Central memory CD4-positive, alpha-beta T cell (primary cell): Measurements from ENCODE around the gene LSG1.
A peak's percentile ranks its signal among the peaks of the same experiment; 100 is the strongest.

Experiments
- DNase-seq: peaks from one replicate; pipeline ENCODE4 v3.0.0; 2022

Gene LSG1

DNA sequence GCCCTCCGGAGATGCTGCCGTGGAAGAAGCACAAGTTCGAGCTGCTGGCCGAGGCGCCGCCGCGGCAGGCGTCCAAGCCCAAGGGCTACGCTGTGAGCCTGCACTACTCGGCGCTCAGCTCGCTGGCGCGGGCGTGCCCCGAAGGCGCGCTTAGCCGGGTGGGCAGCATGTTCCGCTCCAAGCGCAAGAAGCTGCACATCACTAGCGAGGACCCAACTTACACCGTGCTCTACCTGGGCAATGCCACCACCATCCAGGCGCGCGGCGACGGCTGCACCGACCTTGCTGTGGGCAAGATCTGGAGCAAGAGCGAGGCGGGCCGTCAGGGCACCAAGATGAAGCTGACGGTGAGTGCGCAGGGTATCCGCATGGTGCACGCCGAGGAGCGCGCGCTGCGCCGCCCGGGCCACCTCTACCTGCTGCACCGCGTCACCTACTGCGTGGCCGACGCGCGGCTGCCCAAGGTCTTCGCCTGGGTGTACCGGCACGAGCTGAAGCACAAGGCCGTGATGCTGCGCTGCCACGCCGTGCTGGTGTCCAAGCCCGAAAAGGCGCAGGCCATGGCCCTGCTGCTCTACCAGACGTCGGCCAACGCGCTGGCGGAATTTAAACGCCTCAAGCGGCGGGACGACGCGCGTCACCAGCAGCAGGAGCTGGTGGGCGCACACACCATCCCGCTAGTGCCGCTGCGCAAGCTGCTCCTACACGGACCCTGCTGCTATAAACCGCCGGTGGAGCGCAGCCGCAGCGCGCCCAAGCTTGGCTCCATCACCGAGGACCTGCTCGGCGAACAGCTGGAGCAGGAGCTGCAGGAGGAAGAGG lies 15.0 kb upstream of the LSG1 start:
- peak; percentile 15 for DNase-seq

DNA sequence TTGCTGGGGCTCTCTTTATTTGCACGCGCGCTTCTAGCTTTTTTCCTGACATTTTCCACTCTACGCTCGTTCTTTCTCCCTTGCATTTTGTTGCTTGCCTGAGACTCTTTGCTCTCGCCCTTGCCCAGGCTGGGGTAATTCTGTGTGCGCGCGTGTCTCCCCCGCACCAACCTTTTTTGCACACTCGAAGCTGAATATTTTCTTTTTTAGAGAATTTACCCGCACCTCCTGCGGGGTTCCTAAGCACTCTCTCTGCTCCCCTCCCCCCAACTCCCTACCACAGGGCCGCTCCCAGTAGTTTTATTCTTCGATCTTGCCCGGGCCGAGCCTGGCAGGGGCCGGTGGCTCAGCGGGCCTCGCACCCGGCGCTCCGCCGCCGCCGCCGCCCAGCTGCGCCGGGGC lies 14.4 kb upstream of the LSG1 start:
- peak; percentile 3 for DNase-seq

DNA sequence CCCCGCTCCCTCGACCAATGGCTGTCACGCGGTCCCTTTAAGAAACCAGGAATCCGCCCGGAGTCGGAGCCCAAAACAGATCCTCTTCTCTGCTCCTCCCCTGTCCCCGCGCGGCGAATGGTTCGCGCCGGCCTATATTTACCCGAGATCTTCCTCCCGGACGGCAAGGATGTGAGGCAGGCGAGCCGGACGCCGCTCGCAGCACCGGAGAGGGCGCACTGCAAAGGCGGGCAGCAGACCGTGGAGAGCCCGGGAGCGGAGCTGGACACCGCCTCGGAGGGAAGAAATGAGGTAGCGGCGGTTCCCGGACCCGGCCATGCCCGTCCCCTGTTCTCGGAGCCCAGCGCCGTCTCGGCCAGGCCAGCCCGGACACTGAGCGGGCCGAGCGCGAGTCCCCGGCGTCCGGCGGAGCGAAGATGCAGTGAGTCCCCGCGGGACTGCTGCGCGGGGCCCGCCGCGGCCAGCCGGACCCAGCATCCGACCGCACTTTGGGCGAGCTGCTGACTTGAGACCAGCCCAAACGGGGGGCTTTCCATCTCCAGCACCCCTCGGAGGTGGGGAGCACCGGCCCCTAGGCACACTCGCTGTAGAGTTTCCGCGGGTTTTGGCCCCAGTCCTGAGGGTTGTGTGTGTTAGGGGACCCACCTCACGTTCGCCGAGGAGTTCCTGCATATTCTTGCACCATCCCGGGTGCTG lies 13.9 kb upstream of the LSG1 start, which contains the start of gene FAM43A:
Gene FAM43A, plus strand, starts transcription at position 166 of the 696 bp plus-strand sequence. CDS start 944 bp downstream, outside the sequence.
- DNase-seq: peak; percentile 49

DNA sequence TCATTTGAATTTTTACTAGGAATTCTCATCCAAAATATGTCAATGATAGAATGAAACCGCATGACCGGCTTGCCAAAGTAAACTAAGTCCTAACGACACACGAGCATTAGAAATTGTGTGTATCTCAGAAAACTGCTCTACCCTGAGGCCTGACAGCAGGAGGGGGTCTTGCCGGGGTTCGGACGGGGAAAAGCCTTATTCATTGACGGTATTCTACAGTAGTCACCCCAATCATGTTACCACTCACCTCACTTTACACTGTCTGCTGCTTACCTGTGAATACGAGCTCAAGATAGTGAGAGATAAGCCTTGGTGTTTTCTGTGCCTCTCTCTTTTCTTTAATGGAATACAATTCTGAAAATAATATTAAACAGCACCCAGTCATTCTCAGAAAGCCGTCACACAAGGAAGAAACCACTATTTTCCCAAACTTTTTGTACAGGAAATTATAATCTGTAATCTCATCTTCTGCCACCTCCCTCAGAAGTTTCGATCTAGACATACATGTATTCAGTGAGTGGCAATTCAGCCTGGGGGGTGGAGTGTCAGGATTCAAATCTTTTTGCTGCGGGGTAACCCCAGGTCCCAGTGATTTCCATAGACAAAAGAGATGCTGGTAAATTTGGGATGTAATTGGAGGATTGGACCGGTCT lies 13.2 kb upstream of the LSG1 start:
- DNase-seq: peak; percentile 6

GRCh38 chr3:194683380-194683779 lies 11.4 kb upstream of the LSG1 start:
- DNase-seq: no peak

GRCh38 chr3:194682694-194683310 lies 10.8 kb upstream of the LSG1 start:
- DNase-seq: peak; percentile 66

GRCh38 chr3:194682189-194682693 lies 10.2 kb upstream of the LSG1 start:
- DNase-seq: no peak

DNA sequence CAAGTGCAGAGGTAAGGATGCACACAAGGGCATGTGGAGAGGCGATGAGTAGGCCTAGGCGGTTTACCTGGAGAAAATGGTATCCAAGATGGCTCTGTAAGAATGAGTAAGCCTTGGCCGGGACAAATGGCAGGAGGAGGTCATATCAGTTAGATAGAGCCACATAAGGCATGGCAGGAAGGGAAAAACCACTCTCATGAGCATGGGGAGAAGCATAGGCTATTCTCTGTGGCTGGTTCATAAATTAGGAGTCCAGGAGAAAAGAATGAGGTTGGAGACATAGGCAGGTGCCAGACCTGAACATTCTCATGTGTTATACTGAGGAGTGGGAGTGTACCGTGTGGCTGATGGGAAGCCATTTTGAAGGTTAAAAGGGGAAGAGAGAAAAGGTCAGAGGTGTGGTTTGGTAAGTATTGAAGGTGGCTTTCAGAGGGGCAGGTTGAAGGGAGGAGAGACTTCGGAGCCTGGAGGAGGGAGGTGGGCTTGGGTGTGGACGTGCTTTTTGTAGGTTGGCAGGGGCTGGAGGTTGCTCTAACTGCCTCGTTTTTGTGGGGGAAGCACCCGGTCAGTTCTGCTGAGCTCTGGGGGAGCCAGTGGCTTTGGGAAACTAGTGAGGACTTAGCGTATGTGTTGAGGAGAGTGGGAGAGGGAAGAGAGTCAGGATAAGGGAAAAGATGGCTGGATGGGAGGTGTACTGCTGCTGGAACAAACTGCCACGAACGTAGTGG lies 9.1 kb upstream of the LSG1 start:
- DNase-seq: no peak

GRCh38 chr3:194676471-194676870 lies 4.5 kb upstream of the LSG1 start:
- no peak for DNase-seq

DNA sequence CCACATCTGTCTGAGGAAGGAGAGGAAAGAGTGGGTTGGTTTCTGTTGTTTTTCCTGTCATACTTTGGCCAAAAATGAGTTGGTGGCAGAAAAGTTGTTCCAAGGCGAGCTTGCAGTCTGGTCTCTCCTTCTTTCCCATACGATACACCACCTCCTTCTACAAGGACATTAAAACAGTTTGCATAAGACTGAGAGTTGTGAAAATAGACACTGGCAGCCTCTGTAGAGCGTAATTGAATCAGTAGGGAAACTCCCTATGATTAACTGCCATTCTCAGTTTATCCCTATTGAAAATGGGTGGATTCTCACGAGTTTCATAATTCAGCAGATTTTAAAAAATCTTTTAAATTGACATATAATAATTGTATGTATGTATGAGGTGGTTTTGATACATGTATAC lies 3.7 kb upstream of the LSG1 start:
- no peak for DNase-seq

DNA sequence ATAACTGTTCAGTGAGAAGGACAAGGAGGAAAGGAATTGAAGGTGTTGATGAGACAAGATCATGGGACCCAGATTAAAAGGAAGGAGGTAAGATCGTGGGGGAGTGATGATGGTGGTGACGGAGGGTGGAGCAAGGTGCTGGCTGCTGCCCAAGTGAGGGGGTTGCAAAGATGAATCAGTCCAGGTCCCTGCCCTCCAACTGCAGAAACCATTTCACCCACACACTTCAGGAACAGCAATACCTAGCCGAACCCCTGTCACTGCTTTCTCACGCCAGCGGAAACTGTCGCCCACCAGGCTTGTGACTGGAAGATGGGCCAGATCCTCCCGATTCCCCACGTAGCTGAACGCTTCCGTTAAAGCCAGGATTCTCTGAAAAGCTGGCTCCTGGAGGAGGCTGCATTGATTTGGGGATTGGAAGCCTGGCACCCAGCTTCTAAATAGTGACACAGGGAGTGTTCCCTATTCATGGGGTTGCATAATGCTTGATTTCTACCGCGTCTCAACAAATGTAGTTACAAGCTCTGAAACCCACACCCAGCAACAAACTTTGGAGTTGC lies 3.2 kb upstream of the LSG1 start:
- DNase-seq: no peak

- DNase-seq: no peak
Observed at GRCh38 chr3:194673761-194674160, 1.8 kb upstream of the LSG1 start.

DNA sequence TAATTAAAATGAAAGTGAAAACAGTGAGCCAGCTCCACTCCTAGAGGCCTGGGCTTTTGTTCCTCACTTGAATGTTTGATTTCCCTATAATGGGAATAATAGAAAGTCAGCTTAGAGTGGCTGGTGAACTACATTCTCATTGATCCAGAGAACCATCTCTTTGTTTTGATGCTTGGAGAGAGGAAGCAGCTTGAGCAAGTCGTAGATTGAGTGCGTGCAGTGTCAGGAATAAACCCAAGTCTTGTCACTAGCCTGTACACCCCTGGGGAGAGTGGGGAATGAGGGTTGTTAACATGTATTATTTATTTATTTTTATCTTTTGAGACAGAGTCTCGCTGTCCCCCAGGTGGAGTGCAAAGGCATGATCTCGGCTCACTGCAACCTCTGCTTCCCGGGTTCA lies 885 bp upstream of the LSG1 start:
- DNase-seq: no peak

- peak; percentile 47 for DNase-seq
Observed at GRCh38 chr3:194671511-194671899, 486 bp downstream of the LSG1 start.

DNA sequence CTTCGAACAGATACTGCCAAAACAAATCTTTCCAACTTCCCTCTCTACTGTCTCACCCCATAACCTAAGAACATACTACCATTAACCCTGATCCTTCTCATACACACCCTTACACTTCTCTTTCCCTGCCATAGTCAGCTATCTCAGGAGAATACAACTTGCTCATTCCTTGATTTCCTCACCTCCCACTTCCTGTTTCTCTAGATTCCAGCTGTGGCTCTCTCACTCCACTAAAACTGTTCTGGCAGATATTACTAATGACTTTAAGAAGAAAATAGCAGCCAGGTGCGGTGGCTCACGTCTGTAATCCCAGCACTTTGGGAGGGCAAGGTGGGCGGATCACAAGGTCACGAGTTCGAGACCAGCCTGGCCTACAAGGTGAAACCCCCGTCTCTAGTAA lies 4.6 kb downstream of the LSG1 start:
- DNase-seq: no peak

DNA sequence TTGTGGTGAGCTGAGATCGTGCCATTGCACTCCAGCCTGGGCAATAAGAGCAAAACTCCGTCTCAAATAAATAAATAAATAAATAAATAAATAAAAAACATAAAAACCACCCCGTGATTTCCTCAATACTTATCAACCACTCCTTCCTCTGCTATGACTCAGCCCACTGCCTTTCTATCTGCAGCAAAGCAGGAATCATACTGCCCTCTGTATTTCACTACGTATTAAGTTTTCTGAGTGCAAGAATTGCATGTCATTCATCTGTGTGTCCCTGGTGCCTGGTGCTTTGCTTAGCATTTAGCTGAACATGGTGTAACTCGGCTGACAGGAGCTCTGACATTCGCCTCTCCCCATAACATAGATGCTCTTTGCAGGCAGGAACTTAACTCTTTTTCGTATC lies 7.1 kb downstream of the LSG1 start:
- DNase-seq: no peak

- DNase-seq: no peak
Observed at GRCh38 chr3:194661946-194662345, 10.0 kb downstream of the LSG1 start.

GRCh38 chr3:194661374-194661773 lies 10.6 kb downstream of the LSG1 start:
- DNase-seq: no peak

GRCh38 chr3:194659778-194660177 lies 12.2 kb downstream of the LSG1 start:
- DNase-seq: no peak

DNA sequence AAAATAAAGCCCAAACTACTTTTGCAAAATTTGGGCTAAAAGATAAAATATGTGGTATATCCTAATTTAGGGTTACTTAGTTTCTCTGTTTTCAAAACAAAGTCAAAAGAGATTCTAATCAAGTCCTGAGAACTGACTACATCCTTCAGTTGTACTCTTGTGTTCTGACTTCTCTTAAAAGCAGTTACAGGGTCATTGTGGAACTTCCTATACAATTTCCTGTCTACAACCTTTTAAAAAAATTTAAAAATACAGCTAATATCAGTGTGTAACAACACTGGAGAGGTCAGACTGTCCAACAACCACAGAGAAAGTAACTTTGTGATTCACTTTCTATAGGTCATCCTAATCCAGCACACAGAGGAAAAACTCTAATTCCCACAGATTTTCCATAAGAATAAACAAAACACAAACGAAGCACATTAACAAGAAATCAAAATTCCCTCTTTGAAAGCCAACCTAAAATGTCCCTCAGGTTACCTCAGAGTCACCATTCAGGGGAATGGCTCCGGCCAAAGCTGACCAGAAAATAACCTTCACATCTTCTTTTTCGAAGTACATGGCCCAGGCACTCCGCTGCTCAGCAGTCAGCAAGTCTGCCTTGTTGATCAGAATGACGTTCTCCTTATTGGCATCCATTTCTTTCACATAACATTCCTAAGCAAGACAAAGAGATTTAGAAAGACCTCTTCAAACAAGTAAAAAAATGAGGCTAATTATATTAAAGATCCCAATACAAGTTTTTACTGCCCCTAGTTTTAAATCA lies 13.3 kb downstream of the LSG1 start:
- no peak for DNase-seq

GRCh38 chr3:194657439-194657838 lies 14.6 kb downstream of the LSG1 start:
- DNase-seq: no peak
